Suppressor macrophage treated with lipopolysaccharide for 1 hour (primary cell): ENCODE data around the gene SLC9A9.
"Not testable (repeated sequence)": the region's sequence is repeated elsewhere in the genome, so short reads cannot be mapped to it uniquely, and the experiment has no call there.

ENCODE experiments used
- DNase-seq, 3 donors: peaks; one replicate each; pipeline ENCODE4 v3.0.0-alpha.2; 2020 to 2022

SLC9A9 gene

DNA sequence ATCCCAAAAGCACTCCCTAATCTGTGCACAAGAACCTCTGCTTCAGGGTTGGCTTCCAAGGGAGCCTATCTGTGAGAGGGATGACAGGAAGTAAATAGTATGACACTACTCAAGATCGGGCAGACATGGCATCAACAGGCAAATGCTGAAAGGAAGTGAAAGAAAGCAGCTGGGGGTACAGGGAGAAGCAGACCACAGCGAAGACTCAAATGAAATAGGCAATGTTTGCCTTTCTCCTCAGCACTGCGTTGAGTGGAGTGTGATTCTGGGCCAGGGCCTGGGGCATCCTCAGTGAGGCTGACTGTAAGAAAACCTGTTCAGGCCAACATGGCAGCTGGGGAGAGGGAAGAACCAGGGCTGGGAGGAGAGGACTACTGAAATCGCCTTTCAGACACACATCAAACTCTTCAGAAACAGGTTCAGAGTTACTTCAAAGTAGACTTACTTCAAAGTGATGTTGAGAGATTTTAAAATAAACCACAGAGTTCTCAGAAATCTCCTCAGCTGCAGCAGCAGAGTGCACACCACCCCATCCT is 96.6 kb downstream of the SLC9A9 start:
- peak in 1 of 3 donors; percentile 10 for DNase-seq

DNA sequence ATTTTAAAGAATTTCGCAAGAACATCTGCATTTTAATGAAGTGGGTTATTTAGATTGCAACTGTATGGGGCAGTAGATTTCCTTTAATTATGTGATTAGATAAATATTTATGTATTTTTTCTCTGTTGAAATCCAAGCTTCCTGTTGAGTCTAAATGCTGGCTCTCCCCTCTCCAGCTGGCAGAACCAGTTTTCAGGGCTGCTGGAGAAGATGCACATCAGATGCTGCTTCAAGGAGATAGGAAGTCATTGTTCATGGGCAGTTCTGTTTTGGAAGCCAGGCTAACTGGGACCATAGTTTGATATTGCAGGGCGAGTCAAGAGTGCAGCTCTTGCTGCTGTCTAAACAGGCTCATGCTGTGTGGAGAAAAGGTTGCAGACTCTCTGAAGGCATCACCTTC is 97.4 kb downstream of the SLC9A9 start:
- DNase-seq: no peak

DNA sequence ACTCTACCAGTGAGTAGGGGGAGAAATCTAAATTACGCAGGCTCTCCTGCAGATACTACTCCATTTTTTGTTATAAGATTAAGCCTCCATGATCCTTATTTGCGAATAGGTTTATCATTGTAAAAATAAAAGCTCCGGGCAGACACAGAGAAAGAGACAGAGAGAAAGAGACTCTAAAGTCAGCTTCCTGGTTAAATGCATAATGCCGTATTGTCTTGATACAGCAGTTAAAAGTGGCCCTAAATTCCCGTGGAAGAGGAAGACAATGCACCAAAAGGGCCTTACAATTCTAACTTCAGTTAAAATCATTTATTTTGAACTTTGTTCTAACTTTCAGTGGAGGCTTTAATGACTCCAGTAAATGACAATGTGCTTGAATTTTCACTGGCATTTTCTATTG is 98.3 kb downstream of the SLC9A9 start:
- DNase-seq: no peak

DNA sequence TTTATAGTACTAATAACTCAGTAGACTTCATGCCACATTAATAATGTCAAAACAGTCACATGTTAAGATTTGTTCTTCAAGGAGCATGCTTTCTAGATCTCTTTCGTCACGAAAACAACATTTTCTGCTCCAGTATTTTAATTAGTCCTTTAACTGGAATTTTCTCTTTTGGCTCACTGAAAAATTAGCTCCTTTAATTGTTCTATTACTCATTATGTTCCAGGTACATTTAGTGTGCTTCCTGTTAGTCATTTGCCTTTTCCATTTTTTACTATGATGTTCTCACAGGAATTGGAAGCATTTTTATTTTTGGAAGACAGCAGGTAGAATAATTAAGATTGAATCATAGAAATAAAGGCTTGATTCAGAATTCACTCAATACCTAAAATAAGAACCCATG is 111.2 kb downstream of the SLC9A9 start:
- no peak for DNase-seq

DNA sequence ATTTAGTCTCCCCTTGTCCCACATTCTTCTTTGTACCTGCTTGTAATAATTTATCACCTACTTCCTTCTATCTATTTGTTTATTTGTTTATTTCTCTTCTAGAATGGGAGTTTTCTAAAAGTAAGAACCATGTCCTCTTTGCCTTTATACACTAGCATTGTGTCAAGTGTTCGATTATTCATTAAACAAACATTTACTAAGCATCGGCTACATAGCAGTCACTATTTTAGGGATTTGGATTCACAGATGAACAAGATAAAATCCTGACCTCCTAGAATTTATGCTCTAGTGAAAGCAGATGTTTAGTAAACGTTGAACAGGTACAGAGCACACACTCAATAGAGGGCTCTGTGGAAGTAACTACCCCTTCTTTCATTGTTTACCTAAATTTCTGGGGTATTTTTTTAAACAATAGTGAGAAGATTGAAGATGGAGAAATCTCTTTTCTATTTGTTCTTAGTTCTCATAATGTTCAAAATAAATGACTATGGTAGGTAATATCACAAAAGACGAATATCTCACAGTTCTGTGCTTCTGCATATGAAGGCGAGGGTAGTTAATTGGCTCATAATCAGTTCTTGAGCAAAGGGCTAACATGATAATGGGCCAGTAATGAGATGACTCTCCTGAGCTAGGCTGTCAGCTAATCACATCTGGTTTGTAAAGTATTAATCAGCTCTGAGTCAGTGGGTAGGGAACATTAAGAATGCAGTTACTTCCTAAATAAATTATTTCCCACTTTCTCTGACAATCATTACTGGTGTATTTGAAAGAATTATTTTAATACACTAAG is 111.9 kb downstream of the SLC9A9 start:
- DNase-seq: peak in 1 of 3 donors; percentile 12

DNA sequence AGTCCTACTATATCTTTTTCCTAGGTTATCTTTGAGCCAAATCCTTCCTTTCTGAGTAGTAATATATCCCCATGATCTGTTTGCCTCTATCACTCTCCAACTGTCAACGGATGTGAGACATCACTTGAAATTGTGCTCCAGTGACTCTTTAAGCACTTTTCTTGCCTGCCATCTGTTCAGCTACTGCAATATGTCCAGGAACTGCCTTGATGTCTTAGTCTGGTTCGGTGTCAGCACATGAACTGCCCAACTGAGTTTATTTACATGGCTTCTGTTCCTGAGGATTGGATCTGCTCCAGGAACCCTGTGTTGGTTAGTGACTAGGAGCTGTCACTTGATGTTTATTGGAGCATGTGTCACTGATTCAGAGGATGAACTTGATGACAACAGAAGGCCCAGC is 116.5 kb downstream of the SLC9A9 start:
- no peak for DNase-seq

DNA sequence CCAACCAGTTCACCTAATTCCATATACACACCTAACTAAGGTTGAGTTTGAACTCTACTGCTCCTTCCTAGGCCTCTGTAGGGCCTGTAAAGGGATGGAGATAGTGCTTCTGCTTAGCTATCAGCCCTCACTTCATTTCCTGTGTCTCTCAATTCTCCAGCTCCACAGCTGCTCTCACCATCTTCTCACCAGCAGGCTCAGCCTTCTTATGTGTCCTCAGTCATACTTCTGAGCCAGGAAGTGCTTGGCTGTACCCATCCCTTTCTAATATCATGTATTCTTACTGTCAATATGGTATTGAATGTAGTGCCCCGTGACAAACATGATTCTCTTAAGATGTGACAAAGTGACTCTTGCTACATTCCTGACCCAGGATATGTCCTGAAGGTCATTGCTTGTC is 116.9 kb downstream of the SLC9A9 start:
- no peak for DNase-seq

DNA sequence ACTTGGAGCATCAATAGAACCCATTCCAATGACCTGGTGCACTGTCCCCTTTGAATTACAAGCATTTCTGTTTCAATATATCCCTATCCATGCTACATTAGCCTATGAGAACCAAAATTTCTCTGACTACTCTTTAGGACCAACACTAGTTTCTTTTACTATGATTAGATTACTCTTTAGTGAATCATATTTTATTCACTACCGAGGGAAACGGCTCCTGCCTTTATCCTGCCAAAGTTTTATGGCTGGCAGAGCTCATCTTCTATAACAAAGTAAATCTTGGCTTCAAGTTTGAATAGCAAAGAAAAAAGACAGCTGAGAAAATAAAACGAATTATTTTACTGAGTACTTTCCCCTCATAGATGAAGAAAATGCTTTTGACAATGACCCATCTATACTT is 120.9 kb downstream of the SLC9A9 start:
- DNase-seq: no peak

DNA sequence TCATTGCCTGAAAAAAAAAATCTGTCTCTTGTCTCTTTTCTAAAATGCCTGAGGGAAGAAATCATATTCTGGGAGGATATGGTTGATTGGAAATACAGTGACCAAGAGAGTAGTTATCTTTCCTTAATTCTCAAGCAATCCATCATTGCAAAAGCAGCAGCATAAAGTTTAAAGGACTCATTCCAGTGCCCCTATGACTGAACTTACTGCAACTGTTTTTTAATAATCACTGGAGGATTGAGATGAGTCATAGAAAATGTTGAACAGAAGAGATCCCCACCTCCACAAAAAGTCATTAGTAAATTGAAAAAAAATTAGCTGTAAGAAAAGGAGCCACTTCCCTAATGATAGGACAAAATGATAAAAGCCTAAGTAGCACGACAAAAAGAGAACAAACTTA is 121.5 kb downstream of the SLC9A9 start:
- DNase-seq: peak in 1 of 3 donors; percentile 3

DNA sequence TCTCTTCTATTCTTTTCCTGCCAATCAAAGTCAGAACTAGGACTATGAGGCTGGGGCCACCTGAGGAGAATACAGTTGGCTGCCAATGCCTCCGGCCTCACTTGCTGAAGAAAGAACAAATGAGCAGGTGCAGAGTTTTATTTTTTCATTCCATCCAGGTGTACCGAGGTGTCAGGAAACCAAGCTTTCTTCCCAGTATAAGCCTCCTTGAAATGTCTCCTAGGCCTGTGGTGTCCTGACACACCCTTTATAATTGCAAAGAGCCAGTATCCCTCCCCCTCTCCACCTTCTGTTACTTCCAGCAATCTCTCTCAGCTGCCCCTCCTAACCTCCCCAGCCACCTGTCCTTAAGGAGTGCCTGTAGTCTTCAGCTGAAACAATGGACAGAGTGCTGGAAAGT is 127.9 kb downstream of the SLC9A9 start:
- DNase-seq: no peak

DNA sequence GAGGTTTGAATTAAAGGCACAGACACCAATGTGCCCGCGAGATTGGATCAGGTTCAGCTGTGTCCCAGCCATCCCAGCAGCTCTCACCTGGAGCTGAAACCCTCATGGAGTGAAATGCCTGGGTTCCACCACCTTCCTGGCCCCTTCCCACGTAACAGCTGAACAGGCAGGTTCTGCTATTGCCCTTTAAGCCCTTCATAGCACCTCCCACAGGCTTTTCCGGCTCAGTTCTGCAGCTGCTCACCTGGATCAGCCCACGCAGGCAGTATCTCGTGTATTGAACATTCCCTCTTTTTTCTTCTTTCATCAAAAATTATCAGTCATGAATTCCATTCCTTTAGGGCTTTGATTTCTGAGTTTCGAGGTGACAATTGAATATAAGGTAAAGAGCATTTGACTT is 129.8 kb downstream of the SLC9A9 start:
- DNase-seq: no peak

DNA sequence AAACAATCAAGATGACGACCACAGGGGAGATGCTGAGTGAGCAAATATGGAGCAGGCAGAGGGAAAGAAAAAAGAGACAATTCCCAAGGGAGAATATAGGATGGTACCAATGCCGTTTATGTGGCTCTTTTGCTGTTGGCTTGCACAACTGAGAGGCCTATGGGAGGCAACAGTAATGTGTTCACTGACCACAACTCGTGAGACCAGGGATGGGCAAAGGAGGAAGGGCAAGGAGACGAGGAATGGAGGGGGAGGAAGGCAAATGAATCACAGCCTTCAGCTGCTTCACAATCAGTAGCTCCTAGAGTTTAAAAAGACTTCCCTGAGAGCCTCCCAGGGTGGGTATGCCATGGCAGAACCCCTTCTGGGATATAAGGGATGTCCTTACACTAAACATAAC is 131.5 kb downstream of the SLC9A9 start:
- DNase-seq: no peak

DNA sequence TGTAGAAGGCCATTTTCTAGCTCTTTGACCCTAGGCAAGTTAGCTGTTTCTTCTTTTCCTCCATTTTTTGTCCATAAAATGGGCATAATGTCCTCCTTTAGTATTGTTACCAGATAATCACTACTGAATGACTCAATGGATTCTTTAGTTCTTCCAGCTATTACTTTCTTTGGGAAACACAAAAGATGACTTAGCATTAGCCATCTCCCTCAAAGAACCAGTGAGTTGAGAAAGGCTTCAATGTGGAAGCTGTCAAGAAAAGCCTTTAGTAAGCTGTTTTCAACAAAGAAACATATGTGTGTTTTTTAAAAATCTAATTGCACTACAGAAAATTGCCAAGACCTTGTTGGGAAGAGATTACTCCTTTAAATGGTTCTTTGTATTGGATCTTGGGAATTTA is 135.7 kb downstream of the SLC9A9 start:
- no peak for DNase-seq

DNA sequence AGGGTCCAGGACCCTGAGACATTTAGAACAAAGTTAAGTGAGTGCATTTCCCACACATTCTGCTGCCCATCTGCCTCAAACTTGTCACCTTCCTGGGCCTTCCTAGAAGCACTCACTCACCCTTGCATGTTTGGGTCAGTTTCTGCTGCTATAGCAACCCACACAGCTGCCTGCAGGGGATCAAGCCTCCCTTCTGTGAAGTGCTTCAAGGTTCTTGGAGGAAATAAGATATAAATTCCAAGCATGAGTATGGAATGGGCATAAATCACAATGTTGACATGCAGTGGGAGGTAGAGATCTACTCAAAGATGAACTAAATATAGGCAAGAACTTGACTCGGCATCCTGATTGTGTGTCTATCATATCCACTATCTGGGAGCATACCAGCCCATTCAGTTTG is 140.4 kb downstream of the SLC9A9 start:
- no peak for DNase-seq

DNA sequence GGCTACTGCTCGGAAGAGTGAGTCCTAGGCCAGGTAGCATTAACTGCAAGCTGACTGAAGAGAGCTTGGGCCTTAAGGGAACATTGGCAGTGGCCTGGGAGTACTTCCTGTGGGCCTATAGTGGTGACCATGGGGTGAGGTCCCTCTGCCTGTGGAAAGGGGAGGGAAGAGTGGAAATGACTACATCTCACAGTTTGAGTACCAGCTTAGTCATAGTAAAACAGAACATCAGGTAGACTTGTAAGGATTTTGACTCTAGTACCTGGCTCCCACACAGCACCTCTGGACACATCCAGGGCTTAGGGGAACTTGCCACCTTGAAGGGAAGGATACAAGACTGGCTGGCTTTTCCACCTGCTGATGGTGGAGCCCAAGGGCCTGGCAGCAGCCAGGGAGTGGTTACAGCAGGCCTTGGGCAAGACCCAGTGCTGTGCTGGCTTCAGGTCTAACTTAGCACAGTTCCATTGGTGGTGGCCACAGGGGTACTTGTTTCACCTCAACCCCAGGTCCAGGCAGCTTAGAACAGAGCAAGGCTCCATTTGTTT is 147.8 kb downstream of the SLC9A9 start:
- no peak for DNase-seq

DNA sequence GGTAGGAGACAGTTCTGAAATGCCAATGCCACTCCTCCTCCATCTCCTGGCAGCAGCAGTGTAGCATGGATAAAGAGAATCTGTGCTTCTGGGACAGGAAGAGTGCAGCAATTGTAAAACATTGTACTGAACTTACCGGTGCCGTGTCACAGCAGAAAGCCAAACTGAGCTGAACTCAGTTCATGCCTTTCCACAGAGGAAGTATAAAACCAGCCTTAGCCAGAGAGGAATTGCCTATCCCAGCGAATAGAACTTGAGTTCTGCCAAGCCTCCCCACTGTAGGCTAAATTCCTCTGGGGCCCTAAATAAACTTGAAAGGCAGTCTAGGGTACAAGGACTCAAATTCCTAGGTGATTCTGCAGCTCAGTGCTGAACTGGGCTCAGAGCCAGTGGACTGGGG is 148.8 kb downstream of the SLC9A9 start:
- DNase-seq: no peak

DNA sequence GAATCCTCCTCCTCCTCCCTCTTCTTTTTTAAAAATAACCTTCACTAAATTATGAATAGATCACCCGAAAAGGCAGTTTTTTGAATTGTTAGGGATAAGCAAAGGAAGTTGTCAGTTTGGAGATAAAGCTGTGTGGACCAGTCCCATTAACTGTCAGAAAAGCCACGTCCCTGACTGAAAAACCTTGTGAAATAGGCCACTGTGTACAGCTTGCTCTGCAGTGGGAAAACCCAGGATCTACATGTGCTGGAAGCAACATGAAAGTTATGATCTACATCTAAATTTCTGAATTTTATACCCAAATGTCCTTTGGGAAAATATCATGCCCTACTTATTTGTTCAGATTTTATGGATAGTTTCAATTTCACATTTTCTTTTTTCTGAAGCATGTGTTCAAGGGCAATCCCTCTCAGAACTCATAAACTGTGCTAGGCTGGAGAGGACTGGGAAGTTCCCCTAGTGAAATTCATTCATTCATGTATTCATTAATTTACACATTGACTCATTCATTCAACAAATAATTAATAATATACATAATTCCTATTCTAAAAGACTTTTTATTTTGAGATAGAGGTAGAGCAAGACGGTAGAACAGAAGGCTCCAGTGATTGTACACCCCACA is 149.5 kb downstream of the SLC9A9 start:
- peak in 1 of 3 donors; percentile 4 for DNase-seq

DNA sequence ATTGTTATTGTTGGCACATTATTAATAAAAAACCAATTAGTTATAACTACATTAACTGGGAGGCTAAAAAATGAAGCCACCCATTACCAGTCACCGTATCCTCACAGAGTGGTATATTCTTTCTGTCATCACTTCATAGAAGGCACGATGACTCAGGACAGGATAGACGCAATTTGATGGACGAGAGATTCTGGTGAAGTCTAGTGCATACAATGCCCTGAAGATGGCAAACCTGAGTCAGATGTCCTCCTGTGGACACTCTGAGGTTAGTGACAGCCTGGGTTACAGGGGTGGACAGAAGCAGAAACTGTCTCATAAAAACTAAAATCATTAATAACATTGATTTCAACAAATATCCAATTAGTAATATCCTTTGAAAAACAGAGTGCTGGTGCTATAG is 150.3 kb downstream of the SLC9A9 start:
- DNase-seq: no peak

DNA sequence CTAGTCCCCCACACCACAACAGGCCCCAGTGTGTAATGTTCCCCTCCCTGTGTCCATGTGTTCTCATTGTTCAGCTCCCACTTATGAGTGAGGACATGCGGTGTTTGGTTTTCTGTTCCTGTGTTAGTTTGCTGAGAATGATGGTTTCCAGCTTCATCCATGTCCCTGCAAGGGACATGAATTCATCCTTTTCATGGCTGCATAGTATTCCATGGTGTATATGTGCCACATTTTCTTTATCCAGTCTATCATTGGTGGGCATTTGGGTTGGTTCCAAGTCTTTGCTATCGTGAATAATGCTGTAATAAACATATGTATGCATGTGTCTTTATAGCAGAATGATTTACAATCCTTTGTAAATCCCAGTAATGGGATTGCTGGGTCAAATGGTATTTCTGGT is 152.9 kb downstream of the SLC9A9 start:
- not testable (repeated sequence) for DNase-seq

DNA sequence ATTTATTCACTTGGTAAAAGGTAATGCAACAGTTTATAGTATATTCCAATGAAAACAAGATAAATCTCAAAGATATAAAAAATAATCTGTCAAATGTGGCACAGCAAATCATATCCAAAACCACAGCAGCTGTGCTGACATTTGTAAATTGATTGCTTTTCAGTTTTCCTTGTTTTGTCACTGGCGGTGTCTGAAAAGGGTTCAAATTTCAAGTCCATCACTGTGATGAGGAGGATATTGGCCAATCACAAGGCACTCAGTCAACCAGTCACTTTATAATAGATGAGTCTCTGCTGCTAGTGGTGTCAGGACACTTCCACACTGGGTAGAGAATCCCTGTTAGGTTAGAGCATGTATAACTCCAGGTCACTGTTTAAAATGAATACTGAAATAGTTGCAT is 154.8 kb downstream of the SLC9A9 start:
- DNase-seq: no peak

DNA sequence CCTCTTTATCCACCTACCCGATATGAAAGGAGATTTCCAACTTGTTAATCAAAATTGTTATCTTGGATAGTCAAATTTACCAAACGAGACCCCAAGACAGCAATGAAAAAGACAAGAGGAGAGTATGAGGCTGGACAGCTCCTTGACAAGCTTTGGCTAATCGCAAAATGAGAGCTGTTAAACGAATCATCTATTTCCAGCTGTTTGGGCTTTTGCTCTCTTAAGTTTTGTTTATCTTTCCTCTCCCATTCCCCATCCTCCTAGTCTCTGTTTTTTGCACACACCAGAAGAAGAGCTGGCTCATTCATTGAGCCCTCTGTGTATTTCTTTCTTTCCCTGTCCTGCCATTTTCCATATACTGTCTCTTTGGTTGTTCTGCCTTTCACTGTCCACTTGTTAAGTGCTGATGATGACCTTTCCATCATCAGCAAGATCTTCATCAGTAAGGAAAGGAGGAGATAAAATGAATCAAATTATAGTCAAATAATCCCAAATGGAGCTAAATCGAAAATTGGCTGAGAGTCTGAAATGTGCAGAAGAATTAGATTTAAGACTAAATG is 161.6 kb downstream of the SLC9A9 start:
- no peak for DNase-seq

DNA sequence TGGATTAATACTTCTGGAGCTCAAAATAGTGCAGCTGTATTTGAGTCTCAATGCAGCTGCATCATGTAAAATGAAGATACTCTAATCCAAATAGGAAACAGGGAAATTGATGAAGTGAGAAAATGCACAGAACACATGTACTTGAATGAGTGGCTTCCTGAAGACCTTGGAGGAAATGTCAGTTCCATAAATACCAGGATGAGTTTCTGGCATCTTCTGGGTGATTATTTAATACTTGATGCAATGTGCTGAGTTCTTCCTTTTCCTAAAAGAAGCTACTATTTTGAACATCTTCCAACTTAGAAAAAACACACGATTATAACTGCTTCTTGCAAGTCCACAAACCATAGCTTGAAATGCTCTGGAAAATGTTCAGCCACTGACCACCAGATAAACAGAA is 162.8 kb downstream of the SLC9A9 start:
- DNase-seq: no peak

DNA sequence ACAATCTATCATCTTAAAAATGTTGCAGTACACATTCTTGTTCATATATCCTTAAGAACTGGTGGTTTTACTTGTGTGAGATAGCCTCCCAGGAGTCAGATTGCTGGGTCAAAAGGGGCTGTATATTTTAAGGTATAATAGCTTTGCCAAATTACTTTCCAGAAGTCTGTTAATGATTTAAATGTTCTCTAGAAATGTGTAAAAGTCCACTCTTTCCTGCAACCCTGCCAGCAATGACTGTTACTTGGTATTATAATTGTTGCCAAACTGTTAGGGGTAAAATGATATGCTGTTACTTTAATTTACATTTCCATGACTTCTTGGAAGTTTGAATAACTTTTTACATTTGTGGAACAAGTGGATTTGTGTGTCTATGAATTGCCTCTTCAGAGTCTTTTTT is 170.8 kb downstream of the SLC9A9 start:
- DNase-seq: no peak

DNA sequence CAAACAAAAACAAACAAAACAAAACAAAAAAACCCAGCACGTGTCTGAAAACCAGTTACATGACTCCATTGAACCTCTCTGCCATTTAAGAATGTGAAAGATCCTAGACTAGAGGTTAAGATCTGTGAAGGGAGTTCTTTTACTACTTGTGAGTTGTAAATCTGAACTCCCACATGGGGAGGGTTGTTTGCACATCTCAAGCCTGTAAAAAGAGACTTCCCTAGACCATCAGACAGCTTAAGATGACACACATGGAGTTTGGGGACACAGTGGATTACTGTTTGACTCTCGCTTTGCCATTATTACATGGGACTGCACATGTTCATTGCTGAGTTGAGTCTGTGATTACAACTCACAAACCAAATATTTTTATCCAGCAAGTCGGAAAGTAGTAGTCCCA is 171.5 kb downstream of the SLC9A9 start:
- DNase-seq: no peak
